GM15510 (cell line): ENCODE results near the gene NRF1.

Experiments
- POLR2A ChIP-seq: IDR thresholded peaks from 3 replicates; pipeline ENCODE4 v1.6.1; 2011; ENCODE audit warnings: borderline replicate concordance; ENCODE audit not compliant: insufficient read length; ENCODE audit errors: extremely low read depth

NRF1 gene

GRCh38 chr7:129670656-129671055 lies 59.1 kb downstream of the NRF1 start:
- no peak for TF ChIP-seq POLR2A

GRCh38 chr7:129671266-129671665 lies 59.7 kb downstream of the NRF1 start:
- TF ChIP-seq POLR2A = no peak

DNA sequence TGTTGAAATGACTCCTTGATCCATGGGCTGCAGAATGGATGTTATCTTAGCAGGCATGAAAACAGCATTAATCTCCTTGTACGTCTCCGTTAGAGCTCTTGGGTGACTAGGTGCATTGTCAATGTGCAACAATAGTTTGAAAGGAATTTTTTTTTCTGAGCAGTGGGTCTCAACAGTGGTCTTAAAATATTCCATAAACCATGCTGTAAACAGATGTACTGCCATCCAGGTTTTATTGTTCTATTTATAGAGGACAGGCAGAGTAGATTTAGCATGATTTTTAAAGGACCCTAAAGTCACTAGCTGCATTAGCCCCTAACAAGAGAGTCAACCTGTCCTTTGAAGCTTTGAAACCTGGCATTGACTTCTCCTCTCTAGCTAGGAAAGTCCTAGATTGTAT lies 64.0 kb downstream of the NRF1 start:
- TF ChIP-seq POLR2A = no peak

DNA sequence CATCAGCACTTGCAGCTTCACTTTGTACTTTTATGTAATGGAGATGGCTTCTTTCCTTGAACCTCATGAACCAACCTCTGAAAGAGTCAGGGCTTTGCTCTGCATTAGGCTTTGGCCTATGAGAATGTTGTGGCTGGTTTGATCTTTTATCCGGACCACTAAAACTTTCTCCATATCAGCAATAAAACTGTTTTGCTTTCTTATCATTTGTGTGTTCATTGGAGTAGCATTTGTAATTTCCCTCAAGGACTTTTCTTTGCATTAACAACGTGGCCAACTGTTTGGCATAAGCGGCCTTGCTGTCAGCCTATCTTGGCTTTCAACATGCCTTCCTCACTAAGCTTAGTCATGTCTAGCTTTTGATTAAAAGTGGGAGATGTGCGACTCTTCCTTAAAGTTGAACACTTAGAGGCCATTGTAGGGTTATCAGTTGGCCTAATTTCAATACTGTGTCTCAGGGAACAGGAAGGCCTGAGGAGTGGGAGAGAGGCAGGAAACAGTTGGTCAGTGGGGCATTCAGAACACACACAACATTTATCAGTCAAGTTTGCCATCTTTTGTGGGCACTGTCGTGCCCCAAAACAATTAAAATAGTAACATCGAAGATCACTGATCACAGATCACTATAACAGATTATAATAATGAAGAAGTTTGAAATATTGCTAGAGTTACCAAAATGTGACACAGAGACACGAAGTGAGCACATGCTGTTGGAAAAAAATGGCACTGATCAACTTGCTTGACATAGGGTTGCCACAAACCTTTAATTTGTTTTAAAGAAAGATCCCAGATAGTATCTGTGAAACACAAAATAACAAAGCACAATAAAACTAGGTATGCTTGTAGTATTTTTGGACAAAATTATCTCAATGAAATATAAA lies 64.7 kb downstream of the NRF1 start:
- TF ChIP-seq POLR2A = no peak

- no peak for TF ChIP-seq POLR2A
Measured at GRCh38 chr7:129677796-129678195, 66.3 kb downstream of the NRF1 start.

- TF ChIP-seq POLR2A = no peak
Measured at GRCh38 chr7:129678606-129679005, 67.1 kb downstream of the NRF1 start.

- no peak for TF ChIP-seq POLR2A
Measured at GRCh38 chr7:129680400-129680799, 68.9 kb downstream of the NRF1 start.

DNA sequence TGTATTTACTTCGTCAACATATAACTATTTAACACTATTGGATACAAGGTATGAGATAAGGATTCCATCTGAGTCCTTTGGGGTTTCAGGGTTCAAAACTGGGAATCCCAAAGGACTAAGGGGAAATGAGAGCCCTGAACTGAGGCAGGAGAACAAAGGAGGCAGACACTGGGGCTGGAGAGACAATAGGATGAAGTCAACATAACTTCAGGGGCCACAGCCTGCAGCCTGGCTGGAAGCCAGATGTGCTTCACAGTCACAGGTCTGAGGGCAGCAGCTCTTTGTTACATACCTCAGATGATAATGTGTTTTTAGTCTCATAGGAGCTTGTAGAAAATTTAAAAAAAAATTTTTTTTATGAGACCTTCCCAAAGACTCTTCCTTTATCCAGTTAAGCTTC lies 73.3 kb downstream of the NRF1 start:
- no peak for TF ChIP-seq POLR2A

DNA sequence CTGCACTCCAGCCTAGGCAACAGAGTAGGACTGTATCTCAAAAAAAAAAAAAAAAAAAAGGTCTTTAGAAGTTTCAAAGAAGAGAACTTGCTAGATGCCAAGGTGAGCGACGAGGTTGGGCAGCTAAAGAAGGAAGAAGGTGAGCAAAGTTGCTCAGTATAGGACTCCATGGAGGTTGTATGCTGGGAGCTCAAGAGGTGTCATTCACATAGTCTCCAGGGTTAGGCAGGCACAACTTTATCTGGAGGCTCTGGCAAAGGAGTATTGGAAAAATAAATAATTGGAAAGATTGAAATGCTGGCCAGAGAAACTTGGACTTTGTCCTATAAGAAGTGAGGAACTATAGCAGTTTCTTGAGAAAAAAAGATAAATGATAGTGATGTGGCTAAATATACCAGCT lies 74.5 kb downstream of the NRF1 start:
- no peak for TF ChIP-seq POLR2A

GRCh38 chr7:129688503-129689222 lies 77.1 kb downstream of the NRF1 start:
- TF ChIP-seq POLR2A = no peak

DNA sequence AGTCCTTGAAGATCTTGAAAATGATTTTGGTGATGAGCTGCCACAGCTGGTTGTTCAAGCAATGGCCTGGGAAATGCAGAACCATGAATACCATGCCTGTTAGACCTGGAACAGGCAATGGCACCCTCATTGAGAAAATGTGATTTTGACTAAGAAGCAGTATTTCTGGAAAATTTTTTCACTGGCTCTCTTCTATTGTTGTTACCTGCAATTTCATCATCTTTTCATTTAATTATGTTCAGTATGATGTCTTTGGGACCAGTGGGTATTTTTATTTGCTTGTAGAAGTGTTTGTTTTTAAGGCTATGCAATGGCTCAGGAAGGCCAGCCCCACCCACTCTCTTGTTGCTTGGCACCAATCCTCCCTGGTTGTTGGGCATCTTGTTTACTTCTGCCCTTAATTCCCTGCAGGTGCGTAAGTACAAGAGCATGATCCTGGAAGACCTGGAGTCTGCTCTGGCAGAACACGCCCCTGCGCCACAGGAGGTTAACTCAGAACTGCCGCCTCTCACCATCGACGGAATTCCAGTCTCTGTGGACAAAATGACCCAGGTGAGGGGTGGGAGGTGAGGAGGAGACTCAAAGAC lies 78.6 kb downstream of the NRF1 start:
- no peak for TF ChIP-seq POLR2A

DNA sequence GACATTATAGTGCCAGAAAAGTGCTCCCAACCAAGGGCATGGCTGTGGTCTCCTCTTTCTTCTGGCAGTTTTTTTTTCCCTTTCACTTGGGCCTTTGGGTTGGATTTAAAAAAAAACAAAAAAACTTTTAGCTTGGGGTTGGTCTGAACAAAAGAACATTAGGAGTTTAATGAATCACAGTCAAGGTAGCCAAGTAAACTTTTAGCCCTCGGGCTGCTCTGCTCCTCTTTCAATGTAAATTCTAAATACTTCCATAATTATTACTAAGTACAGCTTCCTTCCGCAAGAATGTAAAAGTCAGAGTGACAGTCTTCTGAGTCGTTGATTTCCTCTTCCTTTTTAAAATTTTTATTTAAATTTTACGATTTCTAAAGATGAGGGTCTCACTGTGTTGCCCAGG lies 79.2 kb downstream of the NRF1 start:
- TF ChIP-seq POLR2A = no peak

- no peak for TF ChIP-seq POLR2A
Measured at GRCh38 chr7:129698516-129699418, 87.2 kb downstream of the NRF1 start.

- TF ChIP-seq POLR2A = no peak
Measured at GRCh38 chr7:129702316-129702715, 90.8 kb downstream of the NRF1 start.
